ENCODE data around the gene KIFC3. TPM values are rescaled to one million over a fixed set of nuclear protein-coding genes. Genes with fewer than 3 reads are reported as not detected.

Gene KIFC3
- total and polyA plus RNA-seq, 2 of the 13 experiments (the other 11 are each of a cell fraction or from before 2014, with no cell fraction given): 42.1 to 45.3 TPM

DNA sequence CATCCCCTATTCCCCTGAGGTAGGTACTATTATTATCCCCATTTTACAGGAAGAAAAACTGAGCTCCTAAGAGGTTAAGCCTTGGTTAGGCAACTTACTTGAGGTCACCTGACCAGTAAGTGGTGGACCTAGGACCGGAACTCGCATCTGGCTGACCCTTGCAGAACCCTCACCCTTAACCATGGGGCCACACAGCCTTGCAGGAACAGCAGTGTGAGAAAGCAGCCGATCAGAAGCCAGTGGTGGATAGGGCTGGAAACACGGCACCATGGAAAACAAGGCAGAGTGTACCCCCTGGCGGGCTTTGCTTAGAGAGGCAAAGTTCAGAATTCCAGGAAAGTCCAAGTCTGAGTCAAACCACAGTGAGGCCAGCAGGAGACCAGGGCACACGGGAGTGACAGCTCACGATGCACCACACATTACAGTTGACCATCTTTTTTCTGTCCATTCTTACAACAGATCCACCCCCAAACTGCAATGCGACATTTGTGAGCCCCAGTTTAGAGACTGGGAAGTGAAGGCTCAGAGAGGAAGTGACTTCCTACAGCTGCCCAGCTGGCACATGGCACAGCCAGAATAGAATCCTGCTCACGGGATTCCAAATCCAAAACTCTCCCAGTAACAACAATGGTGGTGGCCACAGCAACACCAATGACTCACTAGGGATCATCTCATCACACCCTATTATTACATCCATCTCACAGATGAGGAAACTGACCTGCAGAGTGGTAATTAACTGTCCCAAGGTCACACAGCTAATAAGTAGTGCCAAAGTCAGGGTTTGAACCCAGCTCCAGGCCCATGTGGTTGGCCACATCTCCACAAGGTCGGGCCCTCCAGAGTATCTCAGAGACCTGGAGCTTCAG lies 20.3 kb downstream of the KIFC3 start (continued):
- TF ChIP-seq STAT6 (CRISPR knock-in tag; IDR thresholded peaks at IDR 0.05; ENCODE audit: borderline replicate concordance): peak; percentile 81; the same call in 1 of the 2 replicates
- TF ChIP-seq KMT2A (CRISPR knock-in tag; IDR thresholded peaks at IDR 0.05): no peak
- TF ChIP-seq SNAPC2 (CRISPR knock-in tag; IDR thresholded peaks at IDR 0.05): no peak
- TF ChIP-seq ZNF550 (CRISPR knock-in tag; IDR thresholded peaks at IDR 0.05; ENCODE audit: borderline replicate concordance): 0 out of 2 replicates have a peak, but pooled peaks have one; percentile 13
- no peak for TF ChIP-seq RBM22 (optimal IDR thresholded peaks at IDR 0.05; ENCODE audit: low read length)
- TF ChIP-seq ELF1 (CRISPR knock-in tag; IDR thresholded peaks at IDR 0.05): peak; percentile 43; the same call in 1 of the 2 replicates
- no peak; the same call in 1 of the 2 replicates for TF ChIP-seq SIX1 (CRISPR knock-in tag; IDR thresholded peaks at IDR 0.05; ENCODE audit: borderline replicate concordance)
- 0 out of 2 replicates have a peak, but pooled peaks have one; percentile 32 for TF ChIP-seq SALL2 (CRISPR knock-in tag; IDR thresholded peaks at IDR 0.05)
- TF ChIP-seq KLF11 (CRISPR knock-in tag; IDR thresholded peaks at IDR 0.05): no peak
- TF ChIP-seq MXD4 (CRISPR knock-in tag; IDR thresholded peaks at IDR 0.05): no peak
- TF ChIP-seq ZNF510 (CRISPR knock-in tag; IDR thresholded peaks at IDR 0.05; ENCODE audit: low read depth): no peak; the same call in 1 of the 2 replicates
- TF ChIP-seq KDM4B (CRISPR knock-in tag; IDR thresholded peaks at IDR 0.05): peak; percentile 59; the same call in 1 of the 2 replicates
- TF ChIP-seq AGO2 (optimal IDR thresholded peaks at IDR 0.05; ENCODE audit: low read depth, low read length): no peak
- TF ChIP-seq, protein P1, sequence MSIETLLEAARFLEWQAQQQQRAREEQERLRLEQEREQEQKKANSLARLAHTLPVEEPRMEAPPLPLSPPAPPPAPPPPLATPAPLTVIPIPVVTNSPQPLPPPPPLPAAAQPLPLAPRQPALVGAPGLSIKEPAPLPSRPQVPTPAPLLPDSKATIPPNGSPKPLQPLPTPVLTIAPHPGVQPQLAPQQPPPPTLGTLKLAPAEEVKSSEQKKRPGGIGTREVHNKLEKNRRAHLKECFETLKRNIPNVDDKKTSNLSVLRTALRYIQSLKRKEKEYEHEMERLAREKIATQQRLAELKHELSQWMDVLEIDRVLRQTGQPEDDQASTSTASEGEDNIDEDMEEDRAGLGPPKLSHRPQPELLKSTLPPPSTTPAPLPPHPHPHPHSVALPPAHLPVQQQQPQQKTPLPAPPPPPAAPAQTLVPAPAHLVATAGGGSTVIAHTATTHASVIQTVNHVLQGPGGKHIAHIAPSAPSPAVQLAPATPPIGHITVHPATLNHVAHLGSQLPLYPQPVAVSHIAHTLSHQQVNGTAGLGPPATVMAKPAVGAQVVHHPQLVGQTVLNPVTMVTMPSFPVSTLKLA (IDR thresholded peaks at IDR 0.05): peak; percentile 43
- no peak for TF ChIP-seq ZNF354B (CRISPR knock-in tag; IDR thresholded peaks at IDR 0.05)
- TF ChIP-seq ZMAT5 (CRISPR knock-in tag; IDR thresholded peaks at IDR 0.05; ENCODE audit: borderline replicate concordance, low read depth): no peak
- peak; percentile 87 for TF ChIP-seq ETV5 (CRISPR knock-in tag; IDR thresholded peaks at IDR 0.05; ENCODE audit: borderline replicate concordance)
- TF ChIP-seq, protein P2, sequence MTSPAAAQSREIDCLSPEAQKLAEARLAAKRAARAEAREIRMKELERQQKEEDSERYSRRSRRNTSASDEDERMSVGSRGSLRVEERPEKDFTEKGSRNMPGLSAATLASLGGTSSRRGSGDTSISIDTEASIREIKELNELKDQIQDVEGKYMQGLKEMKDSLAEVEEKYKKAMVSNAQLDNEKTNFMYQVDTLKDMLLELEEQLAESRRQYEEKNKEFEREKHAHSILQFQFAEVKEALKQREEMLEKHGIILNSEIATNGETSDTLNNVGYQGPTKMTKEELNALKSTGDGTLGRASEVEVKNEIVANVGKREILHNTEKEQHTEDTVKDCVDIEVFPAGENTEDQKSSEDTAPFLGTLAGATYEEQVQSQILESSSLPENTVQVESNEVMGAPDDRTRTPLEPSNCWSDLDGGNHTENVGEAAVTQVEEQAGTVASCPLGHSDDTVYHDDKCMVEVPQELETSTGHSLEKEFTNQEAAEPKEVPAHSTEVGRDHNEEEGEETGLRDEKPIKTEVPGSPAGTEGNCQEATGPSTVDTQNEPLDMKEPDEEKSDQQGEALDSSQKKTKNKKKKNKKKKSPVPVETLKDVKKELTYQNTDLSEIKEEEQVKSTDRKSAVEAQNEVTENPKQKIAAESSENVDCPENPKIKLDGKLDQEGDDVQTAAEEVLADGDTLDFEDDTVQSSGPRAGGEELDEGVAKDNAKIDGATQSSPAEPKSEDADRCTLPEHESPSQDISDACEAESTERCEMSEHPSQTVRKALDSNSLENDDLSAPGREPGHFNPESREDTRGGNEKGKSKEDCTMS (CRISPR knock-in tag; conservative IDR thresholded peaks at IDR 0.05): no peak
- TF ChIP-seq ZMYM2 (CRISPR knock-in tag; IDR thresholded peaks at IDR 0.05): peak; percentile 99
- TF ChIP-seq, protein P3, sequence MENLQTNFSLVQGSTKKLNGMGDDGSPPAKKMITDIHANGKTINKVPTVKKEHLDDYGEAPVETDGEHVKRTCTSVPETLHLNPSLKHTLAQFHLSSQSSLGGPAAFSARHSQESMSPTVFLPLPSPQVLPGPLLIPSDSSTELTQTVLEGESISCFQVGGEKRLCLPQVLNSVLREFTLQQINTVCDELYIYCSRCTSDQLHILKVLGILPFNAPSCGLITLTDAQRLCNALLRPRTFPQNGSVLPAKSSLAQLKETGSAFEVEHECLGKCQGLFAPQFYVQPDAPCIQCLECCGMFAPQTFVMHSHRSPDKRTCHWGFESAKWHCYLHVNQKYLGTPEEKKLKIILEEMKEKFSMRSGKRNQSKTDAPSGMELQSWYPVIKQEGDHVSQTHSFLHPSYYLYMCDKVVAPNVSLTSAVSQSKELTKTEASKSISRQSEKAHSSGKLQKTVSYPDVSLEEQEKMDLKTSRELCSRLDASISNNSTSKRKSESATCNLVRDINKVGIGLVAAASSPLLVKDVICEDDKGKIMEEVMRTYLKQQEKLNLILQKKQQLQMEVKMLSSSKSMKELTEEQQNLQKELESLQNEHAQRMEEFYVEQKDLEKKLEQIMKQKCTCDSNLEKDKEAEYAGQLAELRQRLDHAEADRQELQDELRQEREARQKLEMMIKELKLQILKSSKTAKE (CRISPR knock-in tag; IDR thresholded peaks at IDR 0.05; ENCODE audit: borderline replicate concordance): no peak

Measured in HepG2 (cell line).